H1 (cell line): ENCODE results near the gene CPPED1. TPM values are rescaled to one million over a fixed set of nuclear protein-coding genes. Genes with fewer than 3 reads are reported as not detected.

ENCODE experiments used
- CHD1 ChIP-seq: IDR thresholded peaks from 2 replicates; pipeline ENCODE4 v1.6.1; 2012; ENCODE audit warnings: low read depth, low read length, improper control_type of control experiment
- EGR1 ChIP-seq: IDR thresholded peaks from 2 replicates; pipeline ENCODE4 v1.6.1; 2011; ENCODE audit warnings: low read depth, low read length, borderline replicate concordance
- GTF2F1 ChIP-seq: IDR thresholded peaks from 2 replicates; pipeline ENCODE4 v1.6.1; 2012; ENCODE audit warnings: low read depth, low read length, improper control_type of control experiment, borderline replicate concordance
- RAD21 ChIP-seq, 2 experiments: IDR thresholded peaks in 1 of 2; conservative IDR thresholded peaks in 1 of 2; 2 replicates each; pipeline ENCODE4 v1.6.1; 2011; ENCODE audit warnings: low read depth in 2 of 2, low read length in 2 of 2, improper control_type of control experiment in 1 of 2, inconsistent platforms in 1 of 2, mild to moderate bottlenecking in 1 of 2, moderate library complexity in 1 of 2
- polyA plus RNA-seq, 7 experiments: library from polyadenylated mRNA; depleted of rRNA in 3 of 7; stranded (reverse) in 5 of 7; unstranded in 2 of 7; fragments of >200 nt in 5 of 7; fragments of 200-250 nt in 2 of 7; gene quantifications; 1 replicate in 5 of 7; 2 replicates in 1 of 7; 4 replicates in 1 of 7; pipeline versions ENCODE4 v1.2.1 to v1.2.3, GENCODE V29; 2011 to 2013; ENCODE audit warnings: missing spikeins in 2 of 7, mixed read lengths in 2 of 7
- total RNA-seq: library from RNA; stranded (reverse); fragmentation: NEBNext Ultra II Directional; extraction: Animal tissue kit (Norgen Biotek cat#: 25700); gene quantifications from 2 replicates; pipeline ENCODE4 v1.2.1, GENCODE V29; 2021

Gene CPPED1
- total and polyA plus RNA-seq, 2 of the 8 experiments (the other 6 are each of a cell fraction or from before 2014, with no cell fraction given) = 3.5 to 11.2 TPM

- no peak for TF ChIP-seq EGR1
- no peak for TF ChIP-seq RAD21 (IDR thresholded peaks at IDR 0.05 in 1 of 2, conservative IDR thresholded peaks at IDR 0.05 in 1 of 2; ENCODE audit: low read depth in 2 of 2, low read length in 2 of 2)
- TF ChIP-seq CHD1 = no peak
- TF ChIP-seq GTF2F1 = no peak
Measured at GRCh38 chr16:12837291-12837690, 33.6 kb upstream of the CPPED1 start (continued).
